ENCODE measurements around the gene PGS1. TPM values are rescaled to one million over a fixed set of nuclear protein-coding genes. Genes with fewer than 3 reads are reported as not detected.

The PGS1 gene
- total RNA-seq, 1 donor from 2014 or later = 45.2 TPM

DNA sequence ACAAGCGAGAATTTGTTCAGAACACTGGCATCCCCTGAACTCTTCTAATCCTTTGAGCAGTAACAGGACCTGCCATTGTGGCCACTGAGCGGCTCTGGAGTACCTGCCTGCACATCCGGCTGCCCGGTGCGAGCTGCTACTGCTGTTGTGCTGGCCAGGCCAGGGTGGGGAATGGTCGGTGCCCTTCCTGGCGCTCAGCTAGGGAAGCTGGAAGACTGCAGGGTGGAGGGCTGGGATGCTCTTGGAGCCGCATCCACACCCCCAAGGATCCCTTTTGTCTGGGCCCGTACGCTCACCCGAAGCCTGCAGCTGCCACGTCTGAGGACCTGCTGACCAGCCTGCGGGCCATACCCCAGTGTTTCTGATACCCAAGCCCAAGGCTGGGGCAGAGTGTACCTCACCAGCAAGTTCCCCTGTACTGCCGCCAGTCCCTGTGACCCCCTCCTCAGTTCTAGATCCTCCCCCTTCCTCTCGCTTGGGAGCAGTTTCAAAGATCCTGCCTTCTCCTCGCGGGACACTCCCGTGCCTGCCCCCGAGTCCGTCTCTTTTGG, 49.7 kb downstream of the PGS1 start:
- TF ChIP-seq EZH2 (IDR thresholded peaks at IDR 0.05) (no peak), EZH2phosphoT487 (IDR thresholded peaks at IDR 0.05) (no peak)
- TF ChIP-seq, protein P1, sequence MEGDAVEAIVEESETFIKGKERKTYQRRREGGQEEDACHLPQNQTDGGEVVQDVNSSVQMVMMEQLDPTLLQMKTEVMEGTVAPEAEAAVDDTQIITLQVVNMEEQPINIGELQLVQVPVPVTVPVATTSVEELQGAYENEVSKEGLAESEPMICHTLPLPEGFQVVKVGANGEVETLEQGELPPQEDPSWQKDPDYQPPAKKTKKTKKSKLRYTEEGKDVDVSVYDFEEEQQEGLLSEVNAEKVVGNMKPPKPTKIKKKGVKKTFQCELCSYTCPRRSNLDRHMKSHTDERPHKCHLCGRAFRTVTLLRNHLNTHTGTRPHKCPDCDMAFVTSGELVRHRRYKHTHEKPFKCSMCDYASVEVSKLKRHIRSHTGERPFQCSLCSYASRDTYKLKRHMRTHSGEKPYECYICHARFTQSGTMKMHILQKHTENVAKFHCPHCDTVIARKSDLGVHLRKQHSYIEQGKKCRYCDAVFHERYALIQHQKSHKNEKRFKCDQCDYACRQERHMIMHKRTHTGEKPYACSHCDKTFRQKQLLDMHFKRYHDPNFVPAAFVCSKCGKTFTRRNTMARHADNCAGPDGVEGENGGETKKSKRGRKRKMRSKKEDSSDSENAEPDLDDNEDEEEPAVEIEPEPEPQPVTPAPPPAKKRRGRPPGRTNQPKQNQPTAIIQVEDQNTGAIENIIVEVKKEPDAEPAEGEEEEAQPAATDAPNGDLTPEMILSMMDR (IDR thresholded peaks at IDR 0.05) = no peak
- Mint-ChIP-seq H3K4me1 (peaks cover 10% of the 10 kb centered on the region), H3K27ac (peak overlapping the region; percentile 63), H3K36me3 (peaks cover 19% of the 10 kb centered on the region), H3K9me3 (no peaks in the 10 kb centered on the region), H3K27me3 (ENCODE audit: insufficient read depth, low read depth) (peaks cover 9% of the 10 kb centered on the region), H3K4me3 (no peak overlapping the region)
- no peak overlapping the region for H2AFZ ChIP-seq (replicated peaks)
- H3K36me3 ChIP-seq = no peaks in the 10 kb centered on the region
- H3K9me3 ChIP-seq (ENCODE audit: low read depth) = no peaks in the 10 kb centered on the region
- DNase-seq (ENCODE audit: low spot score) = no peak
- H3K27me3 ChIP-seq = no peaks in the 10 kb centered on the region
- H3K4me1 ChIP-seq = no peaks in the 10 kb centered on the region
- peaks cover 12% of the 10 kb centered on the region for H3F3A ChIP-seq (ENCODE audit: low read depth)
- H4K20me1 ChIP-seq (ENCODE audit: low read depth) = no peaks in the 10 kb centered on the region
- H3K79me2 ChIP-seq (ENCODE audit: low read depth) = no peaks in the 10 kb centered on the region
- no peak overlapping the region for H3K4me3 ChIP-seq
- H3K9ac ChIP-seq = no peak overlapping the region
- H3K4me2 ChIP-seq = no peak overlapping the region
- no peak overlapping the region for H3K27ac ChIP-seq

DNA sequence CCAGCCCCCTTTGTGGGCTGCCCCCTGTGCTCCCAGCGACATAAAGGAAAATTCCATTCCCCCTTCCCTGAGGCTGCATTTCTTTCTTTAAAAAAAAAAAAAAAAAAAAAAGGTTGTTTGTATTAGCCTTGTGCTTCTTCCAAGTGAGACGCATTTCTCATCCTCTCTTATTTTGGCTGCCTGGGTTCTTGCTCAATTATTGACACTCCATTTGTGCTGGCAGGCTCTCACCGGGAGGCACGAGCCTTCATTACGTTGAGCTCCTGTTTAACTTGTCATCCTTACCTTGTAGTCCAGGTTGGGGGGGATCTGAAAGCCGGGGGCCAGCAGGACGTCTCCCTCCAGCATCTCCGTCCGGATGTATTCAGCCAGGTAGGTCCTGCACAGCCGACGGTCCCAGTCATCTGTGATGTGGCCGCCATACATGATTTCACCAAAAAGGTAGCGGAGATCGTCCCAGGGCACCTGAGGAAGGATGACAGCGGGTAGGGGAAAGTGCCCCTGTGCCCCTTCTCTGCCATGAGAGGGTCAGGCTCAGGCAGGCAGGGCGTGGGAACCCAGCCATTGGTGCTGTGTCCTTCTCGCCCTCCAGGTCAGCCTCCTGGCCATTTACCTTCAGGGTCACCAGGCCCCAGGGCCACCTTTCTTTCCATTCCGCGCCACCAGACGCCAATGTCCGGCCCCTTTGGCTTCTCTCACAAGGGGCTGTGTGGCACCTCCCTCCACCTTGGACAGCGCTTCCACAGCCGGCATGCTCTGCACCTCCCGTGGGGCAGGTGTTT, 50.6 kb downstream of the PGS1 start:
- peak overlapping the region; percentile 54 for H3K27ac Mint-ChIP-seq
- no peak overlapping the region for H2AFZ ChIP-seq (replicated peaks)
- no peaks in the 10 kb centered on the region for H3K79me2 ChIP-seq (ENCODE audit: low read depth)
- no peaks in the 10 kb centered on the region for H3K27me3 ChIP-seq
- no peaks in the 10 kb centered on the region for H3K36me3 ChIP-seq
- no peaks in the 10 kb centered on the region for H3K9me3 ChIP-seq (ENCODE audit: low read depth)
- H4K20me1 ChIP-seq (ENCODE audit: low read depth) = no peaks in the 10 kb centered on the region
- no peak overlapping the region for H3K27ac ChIP-seq
- no peak overlapping the region for H3K9ac ChIP-seq
- no peaks in the 10 kb centered on the region for H3K9me3 Mint-ChIP-seq
- DNase-seq (ENCODE audit: low spot score) = no peak
- H3K4me1 Mint-ChIP-seq = peaks cover 10% of the 10 kb centered on the region
- peaks cover 12% of the 10 kb centered on the region for H3F3A ChIP-seq (ENCODE audit: low read depth)
- no peak overlapping the region for H3K4me2 ChIP-seq
- no peaks in the 10 kb centered on the region for H3K4me1 ChIP-seq
- no peak overlapping the region for H3K4me3 ChIP-seq
- H3K4me3 Mint-ChIP-seq = no peak overlapping the region
- H3K36me3 Mint-ChIP-seq = peaks cover 18% of the 10 kb centered on the region
- TF ChIP-seq, protein P1 (IDR thresholded peaks at IDR 0.05) = no peak
- TF ChIP-seq EZH2 (IDR thresholded peaks at IDR 0.05) = no peak
- TF ChIP-seq EZH2phosphoT487 (IDR thresholded peaks at IDR 0.05) = no peak
- peaks cover 9% of the 10 kb centered on the region for H3K27me3 Mint-ChIP-seq (ENCODE audit: insufficient read depth, low read depth)

DNA sequence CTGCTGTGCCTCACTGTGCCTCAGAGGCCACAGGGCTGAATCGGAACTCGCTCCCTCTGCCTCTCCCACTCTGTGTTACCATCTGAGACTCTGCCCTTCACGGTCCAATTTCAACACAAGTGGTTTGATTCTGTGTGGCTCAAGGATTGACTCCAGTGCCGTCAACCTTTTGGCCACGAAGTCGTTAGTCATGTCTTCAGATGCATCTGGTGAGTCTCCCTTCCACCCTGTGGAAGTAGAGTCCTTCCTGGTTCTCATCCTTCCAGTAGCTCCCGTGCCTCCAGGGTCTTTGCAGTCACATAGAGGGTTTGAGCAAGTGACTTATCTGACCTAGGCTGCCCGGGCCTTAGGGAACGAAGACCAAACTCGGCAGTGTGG, 51.2 kb downstream of the PGS1 start:
- no peak overlapping the region for H2AFZ ChIP-seq (replicated peaks)
- H3K27ac ChIP-seq = no peak overlapping the region
- no peak for DNase-seq (ENCODE audit: low spot score)
- no peak overlapping the region for H3K9ac ChIP-seq
- no peaks in the 10 kb centered on the region for H3K9me3 Mint-ChIP-seq
- peaks cover 15% of the 10 kb centered on the region for H3K36me3 Mint-ChIP-seq
- H3K4me2 ChIP-seq = no peak overlapping the region
- H3K79me2 ChIP-seq (ENCODE audit: low read depth) = no peaks in the 10 kb centered on the region
- H3K36me3 ChIP-seq = no peaks in the 10 kb centered on the region
- no peak overlapping the region for H3K27ac Mint-ChIP-seq
- peaks cover 6% of the 10 kb centered on the region for H3K4me1 ChIP-seq
- no peak overlapping the region for H3K4me3 ChIP-seq
- peaks cover 14% of the 10 kb centered on the region for H3K4me1 Mint-ChIP-seq
- no peak for TF ChIP-seq EZH2 (IDR thresholded peaks at IDR 0.05)
- TF ChIP-seq, protein P1 (IDR thresholded peaks at IDR 0.05) = no peak
- TF ChIP-seq EZH2phosphoT487 (IDR thresholded peaks at IDR 0.05) = no peak
- no peak overlapping the region for H3K4me3 Mint-ChIP-seq
- peaks cover 12% of the 10 kb centered on the region for H3F3A ChIP-seq (ENCODE audit: low read depth)
- no peaks in the 10 kb centered on the region for H3K9me3 ChIP-seq (ENCODE audit: low read depth)
- H3K27me3 Mint-ChIP-seq (ENCODE audit: insufficient read depth, low read depth) = peaks cover 9% of the 10 kb centered on the region
- H3K27me3 ChIP-seq = no peaks in the 10 kb centered on the region
- no peaks in the 10 kb centered on the region for H4K20me1 ChIP-seq (ENCODE audit: low read depth)
